Glutamatergic neuron (in vitro differentiated cells): ENCODE results near the gene GEMIN8. TPM values are rescaled to one million over a fixed set of nuclear protein-coding genes. Genes with fewer than 3 reads are reported as not detected.

Source experiments
- DNase-seq: peaks from one replicate; pipeline ENCODE4 v3.0.0; 2022
- H3K27ac Mint-ChIP-seq: one replicate; pipeline ENCODE4 v1.8.0; 2020; ENCODE audit warnings: mild to moderate bottlenecking, mixed read lengths, inconsistent platforms; ENCODE audit not compliant: unreplicated experiment
- H3K27me3 Mint-ChIP-seq: one replicate; pipeline ENCODE4 v1.8.0; 2020; ENCODE audit warnings: mild to moderate bottlenecking, moderate library complexity, mixed read lengths, inconsistent platforms; ENCODE audit not compliant: unreplicated experiment
- H3K36me3 Mint-ChIP-seq: one replicate; pipeline ENCODE4 v1.8.0; 2020; ENCODE audit warnings: mild to moderate bottlenecking, mixed read lengths, inconsistent platforms; ENCODE audit not compliant: unreplicated experiment
- H3K4me1 Mint-ChIP-seq: one replicate; pipeline ENCODE4 v1.8.0; 2020; ENCODE audit warnings: mild to moderate bottlenecking, low read depth, mixed read lengths, inconsistent platforms; ENCODE audit not compliant: unreplicated experiment
- H3K4me3 Mint-ChIP-seq: one replicate; pipeline ENCODE4 v1.8.0; 2020; ENCODE audit warnings: mild to moderate bottlenecking, mixed read lengths, inconsistent platforms; ENCODE audit not compliant: unreplicated experiment
- H3K9me3 Mint-ChIP-seq: one replicate; pipeline ENCODE4 v1.8.0; 2020; ENCODE audit warnings: mild to moderate bottlenecking, moderate library complexity, mixed read lengths, inconsistent platforms; ENCODE audit not compliant: unreplicated experiment
- CTCF ChIP-seq: fragments of 200-600 bp; sonication (generic); IDR thresholded peaks from one replicate; pipeline ENCODE4 v1.5.0; 2021; ENCODE audit not compliant: partially characterized antibody, unreplicated experiment
- long read RNA-seq: library from polyadenylated mRNA; unstranded; transcript quantifications from one replicate; pipeline ENCODE4 v2.0.0, GENCODE V29; 2020; ENCODE audit not compliant: unreplicated experiment
- total RNA-seq: library from RNA; stranded (reverse); fragmentation: NEBNext Ultra II Directional; extraction: Animal tissue kit (Norgen Biotek cat#: 25700); gene quantifications from one replicate; pipeline ENCODE4 v1.2.1, GENCODE V29; 2021; ENCODE audit not compliant: unreplicated experiment

Gene GEMIN8
- 8.2 TPM for total RNA-seq
- long read RNA-seq, partial matches to known transcripts = 0 of 9 reads
- long read RNA-seq, other reads (novel, unspliced or antisense) = 8 of 9 reads

- peaks cover 4% of the 10 kb centered on the region for H3K27me3 Mint-ChIP-seq
- H3K27ac Mint-ChIP-seq = peak within 1 kb of the TSS; percentile 94
- no peaks in the 10 kb centered on the region for H3K36me3 Mint-ChIP-seq
- TF ChIP-seq CTCF = no peak
- H3K9me3 Mint-ChIP-seq = peaks cover 2% of the 10 kb centered on the region
- H3K4me1 Mint-ChIP-seq = peaks cover 8% of the 10 kb centered on the region
- DNase-seq = peak; percentile 83
- H3K4me3 Mint-ChIP-seq = peak within 1 kb of the TSS; percentile 100
Measured at GRCh38 chrX:14029425-14030173, at the start of gene GEMIN8. Gene GEMIN8, minus strand, starts transcription at chrX:14029892. Its CDS starts 8,414 bp downstream, at chrX:14021478.

- DNase-seq = no peak
- no peaks in the 10 kb centered on the region for H3K9me3 Mint-ChIP-seq
- H3K27me3 Mint-ChIP-seq = no peaks in the 10 kb centered on the region
- H3K27ac Mint-ChIP-seq = no peak overlapping the region
- H3K4me3 Mint-ChIP-seq = no peak overlapping the region
- no peak for TF ChIP-seq CTCF
- H3K36me3 Mint-ChIP-seq = no peaks in the 10 kb centered on the region
- no peaks in the 10 kb centered on the region for H3K4me1 Mint-ChIP-seq
Measured at GRCh38 chrX:14076639-14077038, 46.9 kb upstream of the GEMIN8 start.

GRCh38 chrX:14073556-14073955, 43.9 kb upstream of the GEMIN8 start:
- no peaks in the 10 kb centered on the region for H3K27me3 Mint-ChIP-seq
- TF ChIP-seq CTCF = no peak
- DNase-seq = no peak

GRCh38 chrX:14073071-14073470, 43.4 kb upstream of the GEMIN8 start:
- H3K4me1 Mint-ChIP-seq = no peaks in the 10 kb centered on the region
- H3K4me3 Mint-ChIP-seq = no peak overlapping the region
- H3K27ac Mint-ChIP-seq = no peak overlapping the region

More at GRCh38 chrX:14073556-14073955, 43.9 kb upstream of the GEMIN8 start:
- H3K9me3 Mint-ChIP-seq = no peaks in the 10 kb centered on the region
- H3K27ac Mint-ChIP-seq = no peak overlapping the region
- no peaks in the 10 kb centered on the region for H3K36me3 Mint-ChIP-seq
- no peak overlapping the region for H3K4me3 Mint-ChIP-seq
- H3K4me1 Mint-ChIP-seq = no peaks in the 10 kb centered on the region

More at GRCh38 chrX:14073071-14073470, 43.4 kb upstream of the GEMIN8 start:
- no peaks in the 10 kb centered on the region for H3K36me3 Mint-ChIP-seq
- no peaks in the 10 kb centered on the region for H3K27me3 Mint-ChIP-seq
- DNase-seq = no peak
- no peak for TF ChIP-seq CTCF
- H3K9me3 Mint-ChIP-seq = no peaks in the 10 kb centered on the region
